WERI-Rb-1 (cell line): ENCODE measurements around the gene PTPRD.

Experiments
- DNase-seq: peaks from one replicate; pipeline ENCODE4 v3.0.0-alpha.2; 2020
- H3K27ac ChIP-seq: fragments of 250-450 bp; sonication (Bioruptor Pico); 2 replicates; pipeline ENCODE4 v1.5.1; 2020; ENCODE audit warnings: mild to moderate bottlenecking, moderate library complexity
- H3K27me3 ChIP-seq: fragments of 250-450 bp; sonication (Bioruptor Pico); 2 replicates; pipeline ENCODE4 v1.5.1; 2021; ENCODE audit warnings: mild to moderate bottlenecking, low read depth, moderate library complexity; ENCODE audit not compliant: insufficient read depth, severe bottlenecking
- H3K36me3 ChIP-seq: fragments of 250-450 bp; sonication (Bioruptor Pico); 2 replicates; pipeline ENCODE4 v1.5.1; 2020; ENCODE audit warnings: mild to moderate bottlenecking, moderate library complexity
- H3K4me3 ChIP-seq: 2 replicates; pipeline ENCODE4 v1.5.1; 2011; ENCODE audit warnings: low read depth, mild to moderate bottlenecking, control low read depth, low read length
- H3K9me3 ChIP-seq: fragments of 250-450 bp; sonication (Bioruptor Pico); 2 replicates; pipeline ENCODE4 v1.5.1; 2021; ENCODE audit warnings: mild to moderate bottlenecking, moderate library complexity; ENCODE audit not compliant: severe bottlenecking
- TF ChIP-seq, protein P1 (sequence below): IDR thresholded peaks from 2 replicates; pipeline ENCODE4 v1.5.1; 2011; ENCODE audit warnings: low read depth, mild to moderate bottlenecking, control low read depth, inconsistent platforms, low read length

The PTPRD gene

DNA sequence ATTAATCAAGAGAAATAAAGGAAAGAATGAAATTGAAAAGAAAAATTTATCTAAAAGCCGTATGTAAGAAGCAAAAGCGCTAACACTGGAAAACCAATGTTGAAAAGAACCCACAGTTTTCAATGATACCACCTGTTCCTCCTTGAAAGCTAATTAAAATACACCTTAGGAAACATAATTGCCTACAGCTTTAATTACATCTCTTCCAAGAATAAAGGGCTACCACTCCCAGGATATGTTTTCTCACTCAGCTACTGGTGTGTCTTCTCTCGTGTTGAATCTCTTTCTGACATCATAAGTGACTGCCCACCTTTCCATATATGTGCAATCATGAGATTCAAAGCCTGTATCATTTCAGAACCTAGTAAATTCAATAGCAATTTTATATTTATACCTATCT, 1932.6 kb downstream of the PTPRD start:
- no peaks in the 10 kb centered on the region for H3K9me3 ChIP-seq
- no peak for DNase-seq
- no peak overlapping the region for H3K4me3 ChIP-seq
- H3K27me3 ChIP-seq = no peaks in the 10 kb centered on the region
- no peak overlapping the region for H3K27ac ChIP-seq
- TF ChIP-seq, protein P1, sequence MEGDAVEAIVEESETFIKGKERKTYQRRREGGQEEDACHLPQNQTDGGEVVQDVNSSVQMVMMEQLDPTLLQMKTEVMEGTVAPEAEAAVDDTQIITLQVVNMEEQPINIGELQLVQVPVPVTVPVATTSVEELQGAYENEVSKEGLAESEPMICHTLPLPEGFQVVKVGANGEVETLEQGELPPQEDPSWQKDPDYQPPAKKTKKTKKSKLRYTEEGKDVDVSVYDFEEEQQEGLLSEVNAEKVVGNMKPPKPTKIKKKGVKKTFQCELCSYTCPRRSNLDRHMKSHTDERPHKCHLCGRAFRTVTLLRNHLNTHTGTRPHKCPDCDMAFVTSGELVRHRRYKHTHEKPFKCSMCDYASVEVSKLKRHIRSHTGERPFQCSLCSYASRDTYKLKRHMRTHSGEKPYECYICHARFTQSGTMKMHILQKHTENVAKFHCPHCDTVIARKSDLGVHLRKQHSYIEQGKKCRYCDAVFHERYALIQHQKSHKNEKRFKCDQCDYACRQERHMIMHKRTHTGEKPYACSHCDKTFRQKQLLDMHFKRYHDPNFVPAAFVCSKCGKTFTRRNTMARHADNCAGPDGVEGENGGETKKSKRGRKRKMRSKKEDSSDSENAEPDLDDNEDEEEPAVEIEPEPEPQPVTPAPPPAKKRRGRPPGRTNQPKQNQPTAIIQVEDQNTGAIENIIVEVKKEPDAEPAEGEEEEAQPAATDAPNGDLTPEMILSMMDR = no peak
- no peaks in the 10 kb centered on the region for H3K36me3 ChIP-seq

DNA sequence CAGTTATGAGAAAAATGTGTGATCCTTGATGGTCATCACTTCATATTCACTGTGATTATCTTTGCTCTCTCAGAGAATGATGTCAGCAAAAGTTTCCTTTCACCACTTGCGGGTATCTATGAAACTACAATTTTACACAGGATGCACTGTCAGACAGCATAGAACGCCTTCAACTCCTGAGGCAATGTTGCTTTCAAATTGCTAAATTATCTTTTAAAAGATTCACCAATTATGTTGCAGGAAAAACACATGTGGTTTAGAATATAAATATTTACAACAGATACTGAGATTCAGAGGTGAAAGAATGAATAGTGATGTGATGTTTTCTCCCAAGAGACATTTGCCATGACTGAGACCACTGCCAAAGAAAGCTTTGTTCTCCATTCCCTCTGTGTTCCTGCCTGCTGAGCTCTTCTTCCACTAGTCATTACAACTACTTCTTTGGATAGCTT, 1933.4 kb downstream of the PTPRD start:
- H3K27ac ChIP-seq = no peak overlapping the region
- H3K27me3 ChIP-seq = no peaks in the 10 kb centered on the region
- TF ChIP-seq, protein P1 = no peak
- H3K36me3 ChIP-seq = no peaks in the 10 kb centered on the region
- no peaks in the 10 kb centered on the region for H3K9me3 ChIP-seq
- no peak for DNase-seq
- H3K4me3 ChIP-seq = no peak overlapping the region

DNA sequence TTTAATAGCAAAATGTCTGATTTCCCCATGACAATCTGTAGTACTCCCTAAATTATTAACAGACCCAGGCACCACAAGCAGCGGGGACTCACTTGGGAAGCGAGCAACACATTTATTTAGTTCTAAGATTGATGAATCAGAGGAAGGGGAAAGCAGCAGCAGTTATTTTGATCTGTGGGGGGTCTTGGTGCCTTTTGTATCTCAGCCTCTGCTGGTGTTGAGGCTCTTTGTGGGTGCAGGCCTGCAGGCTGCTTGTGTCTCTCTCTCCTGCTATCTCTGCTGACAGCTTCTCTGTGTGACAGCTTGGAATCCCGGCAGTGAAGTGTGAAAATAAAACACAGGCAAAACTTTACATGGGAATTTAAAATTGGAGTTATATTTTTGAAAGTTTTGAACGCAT, 1935.1 kb downstream of the PTPRD start:
- H3K27ac ChIP-seq = no peak overlapping the region
- H3K36me3 ChIP-seq = no peaks in the 10 kb centered on the region
- H3K9me3 ChIP-seq = no peaks in the 10 kb centered on the region
- no peak for DNase-seq
- TF ChIP-seq, protein P1 = no peak
- H3K4me3 ChIP-seq = no peak overlapping the region
- H3K27me3 ChIP-seq = no peaks in the 10 kb centered on the region

DNA sequence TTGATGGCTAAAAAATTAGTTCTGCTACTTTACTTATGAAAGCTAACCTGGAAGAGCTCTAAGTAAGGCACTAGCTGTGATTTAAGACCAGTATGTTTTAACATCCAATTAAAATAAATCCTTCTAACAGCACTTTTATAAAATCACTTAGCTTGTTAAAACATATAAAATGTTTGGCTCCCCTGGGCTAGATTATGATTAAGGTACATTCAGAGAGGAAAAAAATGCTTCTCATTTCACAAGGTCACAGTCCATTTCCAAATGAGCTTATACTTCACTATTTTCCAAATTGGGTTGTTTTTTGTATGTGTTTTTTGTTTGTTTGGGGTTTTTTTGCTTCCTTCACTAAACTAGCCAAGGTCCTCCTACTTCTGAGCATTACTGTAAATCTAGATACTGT, 1938.3 kb downstream of the PTPRD start:
- DNase-seq = no peak
- H3K27ac ChIP-seq = no peak overlapping the region
- no peaks in the 10 kb centered on the region for H3K9me3 ChIP-seq
- no peaks in the 10 kb centered on the region for H3K27me3 ChIP-seq
- H3K4me3 ChIP-seq = no peak overlapping the region
- TF ChIP-seq, protein P1 = no peak
- no peaks in the 10 kb centered on the region for H3K36me3 ChIP-seq

GRCh38 chr9:8673830-8674229, 1939.0 kb downstream of the PTPRD start:
- DNase-seq = no peak
- H3K9me3 ChIP-seq = no peaks in the 10 kb centered on the region
- TF ChIP-seq, protein P1 = no peak
- no peaks in the 10 kb centered on the region for H3K36me3 ChIP-seq
- no peak overlapping the region for H3K4me3 ChIP-seq
- no peaks in the 10 kb centered on the region for H3K27me3 ChIP-seq
- no peak overlapping the region for H3K27ac ChIP-seq

GRCh38 chr9:8670751-8671150, 1942.1 kb downstream of the PTPRD start:
- Histone ChIP-seq H3K27me3 (no peaks in the 10 kb centered on the region), H3K36me3 (no peaks in the 10 kb centered on the region), H3K9me3 (no peaks in the 10 kb centered on the region), H3K27ac (no peak overlapping the region), H3K4me3 (no peak overlapping the region)
- no peak for DNase-seq
- TF ChIP-seq, protein P1 = no peak
